Bronchial epithelial cell (primary cell): ENCODE results near the gene HCN2. TPM values are rescaled to one million over a fixed set of nuclear protein-coding genes. Genes with fewer than 3 reads are reported as not detected.
A peak's percentile ranks its signal among the peaks of the same experiment; 100 is the strongest.

Experiments used
- DNase-seq: peaks from one replicate; pipeline ENCODE4 v3.0.0-alpha.2; 2010; ENCODE audit warnings: low read depth
- FAIRE-seq: peaks from 2 replicates; lab custom pipeline; 2011; peaks lifted over from hg19 to GRCh38; lab: Jason Lieb, UNC
- H3K27me3 ChIP-seq: 2 replicates; pipeline ENCODE4 v1.5.1; 2011; ENCODE audit warnings: low read length; ENCODE audit not compliant: control insufficient read depth, insufficient read depth
- H3K36me3 ChIP-seq: 2 replicates; pipeline ENCODE4 v1.5.1; 2011; ENCODE audit warnings: low read length; ENCODE audit not compliant: control insufficient read depth, insufficient read depth
- H3K4me3 ChIP-seq: 2 replicates; pipeline ENCODE4 v1.5.1; 2011; ENCODE audit warnings: mild to moderate bottlenecking, low read depth, low read length, control low read depth
- CTCF ChIP-seq: IDR thresholded peaks from 2 replicates; pipeline ENCODE4 v1.5.1; 2011; ENCODE audit warnings: mild to moderate bottlenecking, moderate library complexity, low read length, control low read depth, inconsistent platforms; ENCODE audit not compliant: insufficient read depth, severe bottlenecking
- total RNA-seq: library from RNA; depleted of rRNA; stranded (reverse); fragments of >200 nt; gene quantifications from 2 replicates; pipeline ENCODE4 v1.2.1, GENCODE V29; 2014

HCN2 gene
- total RNA-seq, 1 donor from 2014 or later: under 0.01 TPM

- TF ChIP-seq CTCF: no peak
- FAIRE-seq (no peak), DNase-seq (no peak)
- no peaks in the 10 kb centered on the region for H3K27me3 ChIP-seq
- H3K4me3 ChIP-seq: peak overlapping the region; percentile 93
- H3K36me3 ChIP-seq: peaks cover 11% of the 10 kb centered on the region
Observed at GRCh38 chr19:661427-662196, 71.9 kb downstream of the HCN2 start.

DNA sequence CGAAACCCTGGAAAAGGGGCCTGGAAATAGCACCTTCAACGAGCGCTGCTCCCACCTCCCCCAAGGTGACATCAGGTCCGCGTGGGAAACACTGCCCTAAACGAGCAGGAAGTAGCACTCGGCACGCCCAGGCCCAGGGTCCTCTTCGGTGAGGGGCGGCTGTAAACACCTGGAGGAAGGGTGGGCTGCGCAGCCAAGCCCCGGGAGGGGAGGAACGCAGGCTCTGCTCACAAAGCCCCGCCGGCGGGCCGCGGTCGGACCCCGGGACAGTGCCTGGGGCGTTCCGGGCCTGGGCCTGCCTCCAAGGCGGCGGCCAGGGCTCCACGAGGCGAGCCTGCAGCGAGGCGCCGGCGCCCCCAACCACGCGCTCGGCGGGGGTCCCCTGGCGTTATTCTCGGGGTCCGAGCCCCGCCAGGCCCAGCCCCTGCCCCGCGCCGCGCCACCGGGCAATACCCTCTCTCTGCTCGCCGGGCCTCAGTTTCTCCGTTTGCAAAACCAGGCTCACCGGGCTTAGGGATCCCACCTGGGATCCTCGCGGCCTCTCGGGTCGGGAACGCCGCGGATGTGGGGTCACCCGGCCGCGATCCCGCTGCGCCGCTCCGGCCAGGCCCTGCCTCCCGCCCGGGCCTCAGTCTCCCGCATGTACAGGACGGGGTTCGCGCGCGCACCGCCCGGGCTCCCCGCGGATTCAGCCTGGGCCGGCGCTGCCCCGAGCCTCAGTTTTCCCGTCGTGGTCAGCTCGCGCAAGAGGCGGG is 72.7 kb downstream of the HCN2 start:
- no peak for TF ChIP-seq CTCF
- FAIRE-seq: no peak
- H3K36me3 ChIP-seq: peaks cover 8% of the 10 kb centered on the region
- no peaks in the 10 kb centered on the region for H3K27me3 ChIP-seq
- peak overlapping the region; percentile 93 for H3K4me3 ChIP-seq
- peak; percentile 47 for DNase-seq

- Histone ChIP-seq H3K4me3 (peak within 1 kb of the TSS; percentile 93), H3K27me3 (no peaks in the 10 kb centered on the region), H3K36me3 (peaks cover 8% of the 10 kb centered on the region)
- DNase-seq (peak; percentile 54), FAIRE-seq (no peak)
- TF ChIP-seq CTCF: no peak
Observed at GRCh38 chr19:662962-663681, 73.4 kb downstream of the HCN2 start, which contains the start of gene RNF126. Gene RNF126, minus strand, starts transcription at chr19:663214. Its CDS starts 93 bp downstream, at chr19:663121.

DNA sequence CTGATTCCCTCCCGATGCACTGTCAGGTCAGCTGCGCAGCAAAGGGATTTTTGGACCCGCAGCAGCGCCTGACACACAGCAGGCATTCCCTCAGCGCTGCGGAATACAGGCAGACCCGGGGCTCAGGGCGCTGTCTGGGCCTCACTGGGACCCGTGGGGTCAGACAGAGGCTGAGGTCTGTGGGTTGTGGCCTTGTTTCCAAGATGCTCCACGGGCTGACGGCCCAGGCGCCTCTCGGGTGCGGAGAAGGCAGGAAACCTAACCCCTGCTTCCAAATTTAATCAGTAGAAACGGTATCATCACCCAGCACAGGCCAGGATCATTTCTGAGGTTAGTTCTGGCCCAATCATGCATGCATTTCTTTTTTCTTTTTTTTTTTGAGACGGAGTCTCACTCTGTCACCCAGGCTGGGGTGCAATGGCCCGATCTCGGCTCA is 74.0 kb downstream of the HCN2 start:
- FAIRE-seq: no peak
- Histone ChIP-seq H3K36me3 (peaks cover 3% of the 10 kb centered on the region), H3K27me3 (no peaks in the 10 kb centered on the region), H3K4me3 (peak overlapping the region; percentile 50)
- DNase-seq: no peak
- TF ChIP-seq CTCF: no peak

GRCh38 chr19:664913-665443 is 75.3 kb downstream of the HCN2 start:
- Histone ChIP-seq H3K4me3 (no peak overlapping the region), H3K36me3 (peaks cover 2% of the 10 kb centered on the region), H3K27me3 (no peaks in the 10 kb centered on the region)
- TF ChIP-seq CTCF: peak; percentile 95
- FAIRE-seq (no peak), DNase-seq (peak; percentile 41)
